ENCODE results near the gene CRELD1. TPM values are rescaled to one million over a fixed set of nuclear protein-coding genes. Genes with fewer than 3 reads are reported as not detected.

The CRELD1 gene
- total and polyA plus RNA-seq, 10 of the 15 experiments (the other 5 are each of a cell fraction or from before 2014, with no cell fraction given) = 1.3 to 15.9 (median 8.8) TPM

GRCh38 chr3:9890249-9891071, 43.2 kb upstream of the CRELD1 start, which contains the start of gene JAGN1 (continued):
- TF ChIP-seq YBX1 (IDR thresholded peaks at IDR 0.05) (no peak), BHLHE40 (IDR thresholded peaks at IDR 0.05; ENCODE audit: borderline replicate concordance in 1 of 2, low read depth in 2 of 2, low read length in 1 of 2) (peak; percentile 45 to 89; a peak in 3 of 4 replicates), SMC3 (IDR thresholded peaks at IDR 0.05; ENCODE audit: borderline replicate concordance, low read length) (no peak), ZNF622 (IDR thresholded peaks at IDR 0.05) (no peak), MLLT1 (IDR thresholded peaks at IDR 0.05) (peak; percentile 61; the same call in 1 of the 2 replicates), SREBF1 (IDR thresholded peaks at IDR 0.05; ENCODE audit: low read length) (no peak), ZNF207 (IDR thresholded peaks at IDR 0.05; ENCODE audit: borderline replicate concordance) (no peak; the same call in none of the 2 replicates), E4F1 (IDR thresholded peaks at IDR 0.05; ENCODE audit: borderline replicate concordance, partially characterized antibody) (peak; percentile 61)
- TF ChIP-seq, protein P1, sequence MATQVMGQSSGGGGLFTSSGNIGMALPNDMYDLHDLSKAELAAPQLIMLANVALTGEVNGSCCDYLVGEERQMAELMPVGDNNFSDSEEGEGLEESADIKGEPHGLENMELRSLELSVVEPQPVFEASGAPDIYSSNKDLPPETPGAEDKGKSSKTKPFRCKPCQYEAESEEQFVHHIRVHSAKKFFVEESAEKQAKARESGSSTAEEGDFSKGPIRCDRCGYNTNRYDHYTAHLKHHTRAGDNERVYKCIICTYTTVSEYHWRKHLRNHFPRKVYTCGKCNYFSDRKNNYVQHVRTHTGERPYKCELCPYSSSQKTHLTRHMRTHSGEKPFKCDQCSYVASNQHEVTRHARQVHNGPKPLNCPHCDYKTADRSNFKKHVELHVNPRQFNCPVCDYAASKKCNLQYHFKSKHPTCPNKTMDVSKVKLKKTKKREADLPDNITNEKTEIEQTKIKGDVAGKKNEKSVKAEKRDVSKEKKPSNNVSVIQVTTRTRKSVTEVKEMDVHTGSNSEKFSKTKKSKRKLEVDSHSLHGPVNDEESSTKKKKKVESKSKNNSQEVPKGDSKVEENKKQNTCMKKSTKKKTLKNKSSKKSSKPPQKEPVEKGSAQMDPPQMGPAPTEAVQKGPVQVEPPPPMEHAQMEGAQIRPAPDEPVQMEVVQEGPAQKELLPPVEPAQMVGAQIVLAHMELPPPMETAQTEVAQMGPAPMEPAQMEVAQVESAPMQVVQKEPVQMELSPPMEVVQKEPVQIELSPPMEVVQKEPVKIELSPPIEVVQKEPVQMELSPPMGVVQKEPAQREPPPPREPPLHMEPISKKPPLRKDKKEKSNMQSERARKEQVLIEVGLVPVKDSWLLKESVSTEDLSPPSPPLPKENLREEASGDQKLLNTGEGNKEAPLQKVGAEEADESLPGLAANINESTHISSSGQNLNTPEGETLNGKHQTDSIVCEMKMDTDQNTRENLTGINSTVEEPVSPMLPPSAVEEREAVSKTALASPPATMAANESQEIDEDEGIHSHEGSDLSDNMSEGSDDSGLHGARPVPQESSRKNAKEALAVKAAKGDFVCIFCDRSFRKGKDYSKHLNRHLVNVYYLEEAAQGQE (IDR thresholded peaks at IDR 0.05; ENCODE audit: low read depth, low read length) = no peak
- TF ChIP-seq, protein P2, sequence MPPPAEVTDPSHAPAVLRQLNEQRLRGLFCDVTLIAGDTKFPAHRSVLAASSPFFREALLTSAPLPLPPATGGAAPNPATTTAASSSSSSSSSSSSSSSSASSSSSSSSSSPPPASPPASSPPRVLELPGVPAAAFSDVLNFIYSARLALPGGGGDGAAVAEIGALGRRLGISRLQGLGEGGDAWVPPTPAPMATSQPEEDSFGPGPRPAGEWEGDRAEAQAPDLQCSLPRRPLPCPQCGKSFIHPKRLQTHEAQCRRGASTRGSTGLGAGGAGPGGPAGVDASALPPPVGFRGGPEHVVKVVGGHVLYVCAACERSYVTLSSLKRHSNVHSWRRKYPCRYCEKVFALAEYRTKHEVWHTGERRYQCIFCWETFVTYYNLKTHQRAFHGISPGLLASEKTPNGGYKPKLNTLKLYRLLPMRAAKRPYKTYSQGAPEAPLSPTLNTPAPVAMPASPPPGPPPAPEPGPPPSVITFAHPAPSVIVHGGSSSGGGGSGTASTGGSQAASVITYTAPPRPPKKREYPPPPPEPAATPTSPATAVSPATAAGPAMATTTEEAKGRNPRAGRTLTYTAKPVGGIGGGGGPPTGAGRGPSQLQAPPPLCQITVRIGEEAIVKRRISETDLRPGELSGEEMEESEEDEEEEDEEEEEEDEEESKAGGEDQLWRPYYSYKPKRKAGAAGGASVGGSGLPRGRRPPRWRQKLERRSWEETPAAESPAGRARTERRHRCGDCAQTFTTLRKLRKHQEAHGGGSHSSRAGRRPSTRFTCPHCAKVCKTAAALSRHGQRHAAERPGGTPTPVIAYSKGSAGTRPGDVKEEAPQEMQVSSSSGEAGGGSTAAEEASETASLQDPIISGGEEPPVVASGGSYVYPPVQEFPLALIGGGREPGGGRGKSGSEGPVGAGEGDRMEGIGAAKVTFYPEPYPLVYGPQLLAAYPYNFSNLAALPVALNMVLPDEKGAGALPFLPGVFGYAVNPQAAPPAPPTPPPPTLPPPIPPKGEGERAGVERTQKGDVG (CRISPR knock-in tag; IDR thresholded peaks at IDR 0.05) = no peak
- TF ChIP-seq, protein P3, sequence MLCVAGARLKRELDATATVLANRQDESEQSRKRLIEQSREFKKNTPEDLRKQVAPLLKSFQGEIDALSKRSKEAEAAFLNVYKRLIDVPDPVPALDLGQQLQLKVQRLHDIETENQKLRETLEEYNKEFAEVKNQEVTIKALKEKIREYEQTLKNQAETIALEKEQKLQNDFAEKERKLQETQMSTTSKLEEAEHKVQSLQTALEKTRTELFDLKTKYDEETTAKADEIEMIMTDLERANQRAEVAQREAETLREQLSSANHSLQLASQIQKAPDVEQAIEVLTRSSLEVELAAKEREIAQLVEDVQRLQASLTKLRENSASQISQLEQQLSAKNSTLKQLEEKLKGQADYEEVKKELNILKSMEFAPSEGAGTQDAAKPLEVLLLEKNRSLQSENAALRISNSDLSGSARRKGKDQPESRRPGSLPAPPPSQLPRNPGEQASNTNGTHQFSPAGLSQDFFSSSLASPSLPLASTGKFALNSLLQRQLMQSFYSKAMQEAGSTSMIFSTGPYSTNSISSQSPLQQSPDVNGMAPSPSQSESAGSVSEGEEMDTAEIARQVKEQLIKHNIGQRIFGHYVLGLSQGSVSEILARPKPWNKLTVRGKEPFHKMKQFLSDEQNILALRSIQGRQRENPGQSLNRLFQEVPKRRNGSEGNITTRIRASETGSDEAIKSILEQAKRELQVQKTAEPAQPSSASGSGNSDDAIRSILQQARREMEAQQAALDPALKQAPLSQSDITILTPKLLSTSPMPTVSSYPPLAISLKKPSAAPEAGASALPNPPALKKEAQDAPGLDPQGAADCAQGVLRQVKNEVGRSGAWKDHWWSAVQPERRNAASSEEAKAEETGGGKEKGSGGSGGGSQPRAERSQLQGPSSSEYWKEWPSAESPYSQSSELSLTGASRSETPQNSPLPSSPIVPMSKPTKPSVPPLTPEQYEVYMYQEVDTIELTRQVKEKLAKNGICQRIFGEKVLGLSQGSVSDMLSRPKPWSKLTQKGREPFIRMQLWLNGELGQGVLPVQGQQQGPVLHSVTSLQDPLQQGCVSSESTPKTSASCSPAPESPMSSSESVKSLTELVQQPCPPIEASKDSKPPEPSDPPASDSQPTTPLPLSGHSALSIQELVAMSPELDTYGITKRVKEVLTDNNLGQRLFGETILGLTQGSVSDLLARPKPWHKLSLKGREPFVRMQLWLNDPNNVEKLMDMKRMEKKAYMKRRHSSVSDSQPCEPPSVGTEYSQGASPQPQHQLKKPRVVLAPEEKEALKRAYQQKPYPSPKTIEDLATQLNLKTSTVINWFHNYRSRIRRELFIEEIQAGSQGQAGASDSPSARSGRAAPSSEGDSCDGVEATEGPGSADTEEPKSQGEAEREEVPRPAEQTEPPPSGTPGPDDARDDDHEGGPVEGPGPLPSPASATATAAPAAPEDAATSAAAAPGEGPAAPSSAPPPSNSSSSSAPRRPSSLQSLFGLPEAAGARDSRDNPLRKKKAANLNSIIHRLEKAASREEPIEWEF (IDR thresholded peaks at IDR 0.05; ENCODE audit: insufficient replicate concordance, low read depth, low read length) = no peak
